Measurements from ENCODE around the gene ARRDC3.
"Not testable (repeated sequence)": the region's sequence is repeated elsewhere in the genome, so short reads cannot be mapped to it uniquely, and the experiment has no call there.

Gene ARRDC3

DNA sequence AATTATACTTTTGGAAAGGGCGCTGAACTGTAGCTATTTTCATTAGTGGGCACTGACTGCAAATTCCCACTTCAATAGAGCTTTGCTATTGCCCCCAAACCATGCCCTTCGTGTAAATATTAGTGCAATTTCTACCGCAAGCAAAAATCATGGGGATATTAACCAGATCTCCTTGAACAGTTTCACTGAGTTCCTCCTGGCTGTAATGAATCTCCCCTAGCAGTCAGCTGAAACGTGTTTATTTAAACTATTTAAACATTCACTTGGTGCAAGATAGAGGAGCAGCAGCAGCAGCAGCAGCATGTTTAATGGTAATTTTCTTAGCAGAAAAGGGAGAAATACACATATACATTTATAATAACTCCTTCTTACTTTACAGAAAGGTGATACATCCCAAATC lies 54.4 kb downstream of the ARRDC3 start:
- TF ChIP-seq, protein P1, sequence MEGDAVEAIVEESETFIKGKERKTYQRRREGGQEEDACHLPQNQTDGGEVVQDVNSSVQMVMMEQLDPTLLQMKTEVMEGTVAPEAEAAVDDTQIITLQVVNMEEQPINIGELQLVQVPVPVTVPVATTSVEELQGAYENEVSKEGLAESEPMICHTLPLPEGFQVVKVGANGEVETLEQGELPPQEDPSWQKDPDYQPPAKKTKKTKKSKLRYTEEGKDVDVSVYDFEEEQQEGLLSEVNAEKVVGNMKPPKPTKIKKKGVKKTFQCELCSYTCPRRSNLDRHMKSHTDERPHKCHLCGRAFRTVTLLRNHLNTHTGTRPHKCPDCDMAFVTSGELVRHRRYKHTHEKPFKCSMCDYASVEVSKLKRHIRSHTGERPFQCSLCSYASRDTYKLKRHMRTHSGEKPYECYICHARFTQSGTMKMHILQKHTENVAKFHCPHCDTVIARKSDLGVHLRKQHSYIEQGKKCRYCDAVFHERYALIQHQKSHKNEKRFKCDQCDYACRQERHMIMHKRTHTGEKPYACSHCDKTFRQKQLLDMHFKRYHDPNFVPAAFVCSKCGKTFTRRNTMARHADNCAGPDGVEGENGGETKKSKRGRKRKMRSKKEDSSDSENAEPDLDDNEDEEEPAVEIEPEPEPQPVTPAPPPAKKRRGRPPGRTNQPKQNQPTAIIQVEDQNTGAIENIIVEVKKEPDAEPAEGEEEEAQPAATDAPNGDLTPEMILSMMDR (IDR thresholded peaks at IDR 0.05; ENCODE audit: low read depth, low read length, missing control alignments) = no peak
- DNase-seq = no peak
- no peak overlapping the region for H3K4me3 ChIP-seq (ENCODE audit: low read depth, low read length)
- in situ Hi-C loops (cut with HindIII; ENCODE audit: low pct_ligation_motif_present, low sequenced_read_pairs) = no loop called here
- no peaks in the 10 kb centered on the region for H3K27me3 ChIP-seq (replicated peaks)
- no peaks in the 10 kb centered on the region for H3K36me3 ChIP-seq (replicated peaks)
- H3K27ac ChIP-seq = no peak overlapping the region

DNA sequence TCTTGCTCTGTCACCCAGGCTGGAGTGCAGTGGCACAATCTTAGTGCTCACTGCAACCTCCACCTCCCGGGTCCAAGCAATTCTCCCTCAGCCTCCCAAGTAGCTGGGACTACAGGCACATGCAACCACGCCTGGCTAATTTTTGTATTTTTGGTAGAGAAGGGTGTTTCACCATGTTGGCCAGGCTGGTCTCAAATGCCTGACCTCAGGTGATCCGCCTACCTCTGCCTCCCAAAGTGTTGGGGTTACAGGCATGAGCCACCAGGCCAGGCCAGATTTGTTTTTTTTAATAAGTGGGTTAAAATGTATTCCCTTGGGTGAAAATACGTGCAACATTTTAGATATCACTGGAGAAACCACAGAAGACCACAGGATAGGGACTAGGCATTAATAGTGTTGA lies 60.1 kb downstream of the ARRDC3 start:
- H3K27ac ChIP-seq; in situ Hi-C loops (cut with HindIII; ENCODE audit: low pct_ligation_motif_present, low sequenced_read_pairs); DNase-seq; H3K36me3 ChIP-seq (replicated peaks); H3K4me3 ChIP-seq (ENCODE audit: low read depth, low read length); H3K27me3 ChIP-seq (replicated peaks): not testable (repeated sequence)

DNA sequence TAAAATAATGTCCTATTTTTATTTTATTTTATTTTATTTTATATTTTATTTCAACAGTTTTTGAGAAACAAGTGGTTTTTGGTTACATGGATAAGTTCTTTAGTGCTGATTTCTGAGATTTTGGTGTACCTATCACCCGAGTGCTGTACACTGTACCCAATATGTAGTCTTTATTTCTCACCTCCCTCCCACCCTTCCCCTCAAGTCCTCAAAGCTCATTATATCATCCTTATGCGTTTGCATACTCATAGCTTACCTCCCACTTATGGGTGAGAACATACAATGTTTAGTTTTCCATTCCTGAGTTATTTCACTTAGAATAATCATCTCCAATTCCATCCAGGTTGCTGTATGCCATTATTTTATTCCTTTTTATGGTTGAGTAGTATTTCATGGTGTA lies 63.5 kb downstream of the ARRDC3 start:
- Histone ChIP-seq H3K27me3 (replicated peaks) (no peaks in the 10 kb centered on the region), H3K36me3 (replicated peaks) (no peaks in the 10 kb centered on the region), H3K27ac (no peak overlapping the region), H3K4me3 (ENCODE audit: low read depth, low read length) (no peak overlapping the region)
- in situ Hi-C loops (cut with HindIII; ENCODE audit: low pct_ligation_motif_present, low sequenced_read_pairs) = no loop called here
- no peak for DNase-seq
- TF ChIP-seq, protein P1 (IDR thresholded peaks at IDR 0.05; ENCODE audit: low read depth, low read length, missing control alignments) = no peak

DNA sequence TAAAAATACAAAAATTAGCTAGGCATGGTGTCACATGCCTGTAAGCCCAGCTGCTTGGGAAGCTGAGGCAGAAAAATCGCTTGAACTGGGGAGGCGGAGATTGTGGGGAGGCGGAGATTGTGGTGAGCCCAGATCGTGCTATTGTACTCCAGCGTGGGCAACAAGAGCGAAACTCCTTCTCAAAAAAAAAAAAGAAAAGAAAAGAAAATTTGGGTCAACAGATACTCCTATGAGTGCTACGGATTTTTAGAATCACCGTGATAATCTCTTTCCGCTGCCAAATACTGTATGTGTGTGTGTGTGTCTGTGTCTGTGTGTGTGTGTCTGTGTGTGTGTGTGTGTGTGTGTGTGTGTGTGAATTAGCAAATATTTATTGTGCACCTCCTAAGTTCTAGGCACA lies 64.4 kb downstream of the ARRDC3 start:
- Histone ChIP-seq H3K27me3 (replicated peaks) (no peaks in the 10 kb centered on the region), H3K27ac (no peak overlapping the region), H3K4me3 (ENCODE audit: low read depth, low read length) (no peak overlapping the region), H3K36me3 (replicated peaks) (no peaks in the 10 kb centered on the region)
- in situ Hi-C loops (cut with HindIII; ENCODE audit: low pct_ligation_motif_present, low sequenced_read_pairs) = no loop called here
- DNase-seq = no peak
- TF ChIP-seq, protein P1 (IDR thresholded peaks at IDR 0.05; ENCODE audit: low read depth, low read length, missing control alignments) = no peak

All from brain microvascular endothelial cell (primary cell).